ENCODE data around the gene TRIM9. TPM values are rescaled to one million over a fixed set of nuclear protein-coding genes. Genes with fewer than 3 reads are reported as not detected.

TRIM9 gene
- total and polyA plus RNA-seq, 2 of the 4 experiments (the other 2 are of a cell fraction): under 0.01 to 0.09 TPM

DNA sequence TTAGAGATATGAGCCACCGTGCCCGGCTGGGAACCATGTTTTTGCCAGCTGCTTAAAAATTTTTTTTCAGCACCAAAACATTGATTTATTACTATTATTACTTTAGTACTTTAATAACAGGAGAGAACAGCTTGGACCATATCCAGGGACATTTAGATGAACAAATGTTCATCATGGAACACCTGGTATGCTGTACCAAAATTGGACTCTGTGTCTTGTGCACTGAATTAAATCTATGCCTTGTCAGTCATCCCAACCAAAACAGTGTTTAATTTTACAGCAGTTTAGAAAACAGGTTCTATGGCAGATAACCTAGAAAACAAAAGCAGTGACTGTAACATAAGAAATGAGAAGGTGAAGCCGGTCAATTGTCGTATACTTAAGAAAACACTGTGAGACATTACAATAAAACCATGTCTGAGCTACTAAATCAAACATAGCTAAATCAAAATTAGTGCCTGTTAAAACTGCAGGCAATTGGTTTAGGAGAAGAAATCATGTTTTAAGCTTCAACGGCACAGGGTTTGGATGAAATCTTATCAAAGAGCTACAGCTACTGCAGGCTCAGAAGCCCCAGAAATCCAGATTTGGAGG is 92.4 kb downstream of the TRIM9 start:
- BruUV-seq (replicated peaks): no TSS peak
- CTCF ChIA-PET: no interaction called here

More for the DNA sequence above, 92.4 kb downstream of the TRIM9 start:
- Histone ChIP-seq H3K56ac (ENCODE audit: extremely low read depth, insufficient read depth, low read length) (no peak overlapping the region), H3K27ac (ENCODE audit: insufficient read depth, low read length) (no peak overlapping the region), H3K4me3 (ENCODE audit: insufficient read depth, low read depth, low read length) (no peak overlapping the region), H3K4me1 (ENCODE audit: control insufficient read depth, insufficient read depth, low read length) (peaks cover 7% of the 10 kb centered on the region), H3K9me3 (ENCODE audit: control insufficient read depth, insufficient read depth, low read length) (no peaks in the 10 kb centered on the region), H2AK9ac (replicated peaks; ENCODE audit: low read depth, low read length, poor library complexity) (no peak overlapping the region), H4K8ac (ENCODE audit: low read depth in 2 of 2, low read length in 2 of 2) (no peak overlapping the region), H3K9me1 (ENCODE audit: insufficient read depth, low read length) (no peaks in the 10 kb centered on the region), H3K79me1 (ENCODE audit: low read depth in 1 of 2, low read length in 2 of 2) (no peaks in the 10 kb centered on the region), H3K9ac (ENCODE audit: low read depth, low read length) (no peak overlapping the region), H2BK5ac (ENCODE audit: low read depth, low read length, poor library complexity, severe bottlenecking) (no peak overlapping the region), H3K23ac (ENCODE audit: low read depth, low read length) (no peak overlapping the region), H3K18ac (ENCODE audit: low read depth, low read length) (no peak overlapping the region), H2AK5ac (ENCODE audit: low read depth, low read length) (no peak overlapping the region), H2BK120ac (ENCODE audit: low read depth, low read length) (no peak overlapping the region), H2BK15ac (ENCODE audit: low read depth, low read length) (no peak overlapping the region), H2BK20ac (ENCODE audit: low read depth, low read length) (no peak overlapping the region), H2AFZ (replicated peaks; ENCODE audit: low read length, poor library complexity) (no peak overlapping the region), H4K5ac (ENCODE audit: low read depth, low read length) (no peak overlapping the region), H3K4me2 (ENCODE audit: low read depth, low read length) (no peak overlapping the region), H3K27me3 (ENCODE audit: control insufficient read depth, insufficient read depth, low read length) (peaks cover 4% of the 10 kb centered on the region), H3K14ac (replicated peaks; ENCODE audit: low read depth, low read length) (no peak overlapping the region), H4K20me1 (ENCODE audit: insufficient read depth, low read length) (no peaks in the 10 kb centered on the region), H3K4ac (ENCODE audit: low read depth, low read length) (no peak overlapping the region), H4K91ac (ENCODE audit: insufficient read depth, low read depth, low read length) (no peak overlapping the region), H3K36me3 (ENCODE audit: control insufficient read depth, insufficient read depth, low read length) (no peaks in the 10 kb centered on the region)
- dilution Hi-C loops (cut with HindIII; ENCODE audit: low sequenced_read_pairs, unreplicated experiment) (no loop called here), in situ Hi-C loops (cut with MboI; ENCODE audit: low sequenced_read_pairs) (no loop called here), intact Hi-C loops (cut with micrococcal nuclease) (no loop called here)
- DNase-seq (no peak), ATAC-seq (ENCODE audit: low read depth) (no peak)
- TF ChIP-seq BHLHE40 (IDR thresholded peaks at IDR 0.05; ENCODE audit: low read depth, low read length): no peak
- POLR2A ChIA-PET (ENCODE audit: unreplicated experiment): interaction anchor here (0.6 kb wide), 1 partner anchor 17 kb away, joined by 5 read pairs; no protein-coding TSS in a partner anchor
- no CpG with 5 or more reads among the region's 5 CpGs for WGBS, 2 experiments (ENCODE audit: extremely low coverage in 2 of 2, insufficient read length in 1 of 2)

All from IMR-90 (cell line).